A673 (cell line): ENCODE results near the gene RIN2.

Source experiments
- CTCF ChIP-seq: fragments of 300-800, 200-600 bp; sonication (generic); conservative IDR thresholded peaks from 2 replicates; pipeline ENCODE4 v1.5.1; 2017; ENCODE audit warnings: low read depth, mild to moderate bottlenecking, antibody characterized with exemption, low read length, moderate library complexity, mixed read lengths
- EZH2 ChIP-seq: fragments of 200-600 bp; sonication (generic); IDR thresholded peaks from 2 replicates; pipeline ENCODE4 v1.6.1; 2017; ENCODE audit warnings: borderline replicate concordance, low read depth, mild to moderate bottlenecking, mixed read lengths, antibody characterized with exemption, low read length; ENCODE audit not compliant: poor library complexity, severe bottlenecking

GRCh38 chr20:19709635-19710335 lies 48.3 kb upstream of the RIN2 start:
- TF ChIP-seq CTCF, result no peak
- no peak for TF ChIP-seq EZH2
